PC-9 (cell line): ENCODE data around the gene ZNF710. TPM values are rescaled to one million over a fixed set of nuclear protein-coding genes. Genes with fewer than 3 reads are reported as not detected.

Source experiments
- BruUV-seq: library from RNA; stranded (reverse); fragments of 400-500 nt; replicated peaks from 2 replicates; lab custom pipeline; 2021; lab: Mats Ljungman, UMichigan
- CTCF ChIA-PET: fragments of 300-600 bp; sonication (Branson Sonifier 250); formaldehyde crosslinking; loops from one replicate; lab custom pipeline; 2022; ENCODE audit warnings: antibody characterized with exemption; lab: Charles Lee
- POLR2A ChIA-PET: fragments of 300-600 bp; sonication (Branson Sonifier 250); formaldehyde crosslinking; loops from one replicate; lab custom pipeline; 2022; ENCODE audit warnings: antibody characterized with exemption; ENCODE audit not compliant: unreplicated experiment; lab: Charles Lee
- DNase-seq, 2 experiments: peaks; one replicate each; pipeline versions ENCODE4 v3.0.0 to v3.0.0-alpha.2; 2015 to 2022; ENCODE audit warnings: mixed read lengths in 1 of 2
- H2AFZ ChIP-seq: fragments of 200-600 bp; sonication (generic); 2 replicates; pipeline ENCODE4 v1.8.1; 2017; ENCODE audit warnings: antibody characterized with exemption
- H3F3A ChIP-seq: fragments of 200-600 bp; sonication (generic); 2 replicates; pipeline ENCODE4 v1.8.1; 2017; ENCODE audit warnings: antibody characterized with exemption, mild to moderate bottlenecking, low read depth; ENCODE audit not compliant: insufficient read depth
- H3K27ac ChIP-seq: fragments of 200-600 bp; sonication (generic); 2 replicates; pipeline ENCODE4 v1.6.1; 2016; ENCODE audit warnings: mixed run types
- H3K27me3 ChIP-seq: fragments of 200-600 bp; sonication (generic); 2 replicates; pipeline ENCODE4 v1.6.1; 2016; ENCODE audit warnings: low read depth, mixed run types; ENCODE audit not compliant: insufficient read depth
- H3K36me3 ChIP-seq: fragments of 200-600 bp; sonication (generic); 2 replicates; pipeline ENCODE4 v1.6.1; 2016; ENCODE audit warnings: low read depth, mixed run types
- H3K4me1 ChIP-seq: fragments of 200-600 bp; sonication (generic); replicated peaks from 2 replicates; pipeline ENCODE4 v1.6.1; 2016; ENCODE audit warnings: mixed run types; ENCODE audit not compliant: insufficient read depth
- H3K4me2 ChIP-seq: fragments of 200-600 bp; sonication (generic); 2 replicates; pipeline ENCODE4 v1.6.1; 2017; ENCODE audit warnings: mixed run types
- H3K4me3 ChIP-seq: fragments of 200-600 bp; sonication (generic); 2 replicates; pipeline ENCODE4 v1.6.1; 2016; ENCODE audit warnings: mixed run types
- H3K79me2 ChIP-seq: fragments of 200-600 bp; sonication (generic); 2 replicates; pipeline ENCODE4 v1.6.1; 2017; ENCODE audit warnings: low read depth, mixed run types
- H3K9me2 ChIP-seq: fragments of 200-600 bp; sonication (generic); 2 replicates; pipeline ENCODE4 v1.8.1; 2017; ENCODE audit warnings: mild to moderate bottlenecking; ENCODE audit not compliant: insufficient read depth
- H3K9me3 ChIP-seq: fragments of 200-600 bp; sonication (generic); 2 replicates; pipeline ENCODE4 v1.8.1; 2016; ENCODE audit warnings: low read depth; ENCODE audit not compliant: insufficient read depth
- H4K20me1 ChIP-seq: fragments of 200-600 bp; sonication (generic); 2 replicates; pipeline ENCODE4 v1.8.1; 2017; ENCODE audit not compliant: insufficient read depth
- EZH2 ChIP-seq: fragments of 200-600 bp; sonication (generic); IDR thresholded peaks from 2 replicates; pipeline ENCODE4 v1.8.0; 2017; ENCODE audit warnings: antibody characterized with exemption, low read depth
- intact Hi-C: fragments of 100-400 bp; cut with micrococcal nuclease; formaldehyde crosslinking; loops from one replicate; pipeline ENCODE4 v1.10.0; 2022; ENCODE audit not compliant: unreplicated experiment
- total RNA-seq: library from RNA; stranded (reverse); gene quantifications from 2 replicates; pipeline ENCODE4 v1.2.3, GENCODE V29; 2021
- TF ChIP-seq, protein P1 (sequence below): fragments of 200-600 bp; sonication (generic); conservative IDR thresholded peaks from 2 replicates; pipeline ENCODE4 v1.6.1; 2017; ENCODE audit warnings: mixed run types, antibody characterized with exemption, mild to moderate bottlenecking, moderate library complexity

The ZNF710 gene
- total RNA-seq, 1 experiment from 2014 or later = 23.4 TPM

DNA sequence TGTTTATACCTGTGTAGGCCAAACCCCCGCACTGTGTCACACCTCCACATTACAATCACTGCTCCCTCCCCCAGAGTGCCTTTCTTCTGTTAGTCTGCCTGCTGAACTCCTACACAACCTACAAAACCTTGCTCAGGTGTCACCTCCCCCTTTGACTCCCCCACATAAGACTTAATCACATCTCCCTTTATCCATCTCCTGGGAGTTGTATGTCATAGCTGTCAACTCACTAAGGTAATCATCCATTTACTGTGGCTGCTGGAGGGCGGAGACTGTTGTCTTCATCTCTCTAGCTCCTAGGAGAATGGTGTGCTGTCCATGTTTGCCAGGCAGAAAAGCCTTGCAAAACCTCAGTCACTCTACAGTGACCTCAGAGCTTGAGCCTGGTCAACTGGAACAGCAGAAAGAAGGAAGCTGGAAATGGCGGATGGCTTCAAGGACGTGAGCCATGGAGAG is 43.8 kb downstream of the ZNF710 start:
- peaks cover 28% of the 10 kb centered on the region for H3K79me2 ChIP-seq
- peaks cover 17% of the 10 kb centered on the region; the same call in 1 of the 2 replicates for H3F3A ChIP-seq
- ChIA-PET POLR2A (no interaction called here), CTCF (no interaction called here)
- H3K9me2 ChIP-seq = no peaks in the 10 kb centered on the region
- no peaks in the 10 kb centered on the region for H3K9me3 ChIP-seq
- peaks cover 22% of the 10 kb centered on the region for H3K4me1 ChIP-seq
- H3K4me3 ChIP-seq = no peak overlapping the region
- H4K20me1 ChIP-seq = no peaks in the 10 kb centered on the region
- TF ChIP-seq, protein P1, sequence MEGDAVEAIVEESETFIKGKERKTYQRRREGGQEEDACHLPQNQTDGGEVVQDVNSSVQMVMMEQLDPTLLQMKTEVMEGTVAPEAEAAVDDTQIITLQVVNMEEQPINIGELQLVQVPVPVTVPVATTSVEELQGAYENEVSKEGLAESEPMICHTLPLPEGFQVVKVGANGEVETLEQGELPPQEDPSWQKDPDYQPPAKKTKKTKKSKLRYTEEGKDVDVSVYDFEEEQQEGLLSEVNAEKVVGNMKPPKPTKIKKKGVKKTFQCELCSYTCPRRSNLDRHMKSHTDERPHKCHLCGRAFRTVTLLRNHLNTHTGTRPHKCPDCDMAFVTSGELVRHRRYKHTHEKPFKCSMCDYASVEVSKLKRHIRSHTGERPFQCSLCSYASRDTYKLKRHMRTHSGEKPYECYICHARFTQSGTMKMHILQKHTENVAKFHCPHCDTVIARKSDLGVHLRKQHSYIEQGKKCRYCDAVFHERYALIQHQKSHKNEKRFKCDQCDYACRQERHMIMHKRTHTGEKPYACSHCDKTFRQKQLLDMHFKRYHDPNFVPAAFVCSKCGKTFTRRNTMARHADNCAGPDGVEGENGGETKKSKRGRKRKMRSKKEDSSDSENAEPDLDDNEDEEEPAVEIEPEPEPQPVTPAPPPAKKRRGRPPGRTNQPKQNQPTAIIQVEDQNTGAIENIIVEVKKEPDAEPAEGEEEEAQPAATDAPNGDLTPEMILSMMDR = no peak
- no peak for TF ChIP-seq EZH2
- no TSS peak for BruUV-seq
- DNase-seq = no peak
- H3K27ac ChIP-seq = no peak overlapping the region
- intact Hi-C loops = no loop called here
- H3K27me3 ChIP-seq = no peaks in the 10 kb centered on the region
- H2AFZ ChIP-seq = no peak overlapping the region
- H3K36me3 ChIP-seq = no peaks in the 10 kb centered on the region
- no peak overlapping the region for H3K4me2 ChIP-seq

GRCh38 chr15:90046289-90046688 is 45.2 kb downstream of the ZNF710 start:
- Histone ChIP-seq H4K20me1 (no peaks in the 10 kb centered on the region), H3K36me3 (no peaks in the 10 kb centered on the region), H3K9me3 (no peaks in the 10 kb centered on the region), H3K27ac (peak overlapping the region; percentile 51; the same call in 1 of the 2 replicates), H3K4me2 (peak overlapping the region; percentile 62), H3K9me2 (no peaks in the 10 kb centered on the region), H3K27me3 (no peaks in the 10 kb centered on the region), H3F3A (peaks cover 17% of the 10 kb centered on the region; the same call in 1 of the 2 replicates), H3K4me3 (no peak overlapping the region), H2AFZ (no peak overlapping the region), H3K79me2 (peaks cover 20% of the 10 kb centered on the region; the same call in 1 of the 2 replicates), H3K4me1 (peaks cover 22% of the 10 kb centered on the region)
- no peak for DNase-seq
- BruUV-seq = no TSS peak
- POLR2A ChIA-PET = interaction anchor here (0.6 kb wide), 1 partner anchor 133 kb away, joined by 10 read pairs; no protein-coding TSS in a partner anchor
- no peak for TF ChIP-seq EZH2
- TF ChIP-seq, protein P1 = no peak
- CTCF ChIA-PET = no interaction called here
- intact Hi-C loops = loop anchor here (2.0 kb wide), 1 partner anchor 29 kb away; no protein-coding TSS in a partner anchor

GRCh38 chr15:90046911-90047392 is 45.8 kb downstream of the ZNF710 start:
- H3K79me2 ChIP-seq = peaks cover 19% of the 10 kb centered on the region; the same call in 1 of the 2 replicates
- BruUV-seq = no TSS peak
- H3K4me3 ChIP-seq = no peak overlapping the region
- POLR2A ChIA-PET = interaction anchor here (0.6 kb wide), 1 partner anchor 134 kb away, joined by 10 read pairs; no protein-coding TSS in a partner anchor
- no peaks in the 10 kb centered on the region for H3K9me3 ChIP-seq
- no peaks in the 10 kb centered on the region for H4K20me1 ChIP-seq
- intact Hi-C loops = loop anchor here (2.0 kb wide), 1 partner anchor 28 kb away; no protein-coding TSS in a partner anchor
- TF ChIP-seq, protein P1 = no peak
- no peak for TF ChIP-seq EZH2
- no peak overlapping the region for H2AFZ ChIP-seq
- peak overlapping the region; percentile 62 for H3K4me2 ChIP-seq
- DNase-seq = peak; percentile 73 to 90
- no peaks in the 10 kb centered on the region for H3K27me3 ChIP-seq
- no peaks in the 10 kb centered on the region for H3K9me2 ChIP-seq
- H3K4me1 ChIP-seq = peaks cover 22% of the 10 kb centered on the region
- no peaks in the 10 kb centered on the region for H3K36me3 ChIP-seq
- CTCF ChIA-PET = no interaction called here
- peak overlapping the region; percentile 51 for H3K27ac ChIP-seq
- H3F3A ChIP-seq = peaks cover 17% of the 10 kb centered on the region; the same call in 1 of the 2 replicates
